SK-N-SH (cell line): Measurements from ENCODE around the gene MCRIP2. TPM values are rescaled to one million over a fixed set of nuclear protein-coding genes. Genes with fewer than 3 reads are reported as not detected.

Source experiments
- CTCF ChIA-PET: fragments of 300-600, 350-600 bp; formaldehyde crosslinking; extraction: SDS; loops from one replicate; lab custom pipeline; 2021; lab: Yijun Ruan, JAX
- POLR2A ChIA-PET: fragments of 350-600 bp; sonication (Branson Sonifier 250); formaldehyde crosslinking; extraction: SDS; loops from one replicate; lab custom pipeline; 2020; ENCODE audit warnings: antibody characterized with exemption, inconsistent platforms; lab: Yijun Ruan, JAX
- DNase-seq: peaks from one replicate; pipeline ENCODE4 v3.0.0; 2012
- H2AFZ ChIP-seq: fragments of 200-600 bp; sonication (generic); 2 replicates; pipeline ENCODE4 v1.8.1; 2016; ENCODE audit warnings: antibody characterized with exemption, mild to moderate bottlenecking, low read depth
- H3F3A ChIP-seq: fragments of 200-600 bp; sonication (generic); replicated peaks from 2 replicates; pipeline ENCODE3; 2016; ENCODE audit warnings: antibody characterized with exemption, mild to moderate bottlenecking; ENCODE audit not compliant: insufficient read depth
- H3K27ac ChIP-seq, 2 experiments: fragments of 200-500 bp in 1 of 2; fragments of 200-600 bp in 1 of 2; sonication (Bioruptor generic) in 1 of 2; sonication (generic), shearing (Covaris generic) in 1 of 2; 2 replicates each; pipeline versions ENCODE4 v1.5.1 to v1.6.1; 2014 to 2016; ENCODE audit warnings: low read depth in 2 of 2, inconsistent platforms in 1 of 2, low read length in 1 of 2, mild to moderate bottlenecking in 1 of 2, mixed read lengths in 1 of 2
- H3K27me3 ChIP-seq: fragments of 200-600 bp; sonication (generic), shearing (Covaris generic); 2 replicates; pipeline ENCODE4 v1.6.1; 2016; ENCODE audit warnings: mixed run types; ENCODE audit not compliant: insufficient read depth
- H3K36me3 ChIP-seq, 2 experiments: fragments of 200-500 bp in 1 of 2; fragments of 200-600 bp in 1 of 2; sonication (Bioruptor generic) in 1 of 2; sonication (generic) in 1 of 2; replicated peaks in 1 of 2; 2 replicates each; pipeline versions ENCODE3 to v1.5.1; 2014 to 2016; ENCODE audit warnings: low read length in 1 of 2, mild to moderate bottlenecking in 1 of 2; ENCODE audit not compliant: insufficient read depth in 2 of 2, control insufficient read depth in 1 of 2
- H3K4me1 ChIP-seq, 2 experiments: fragments of 200-500 bp in 1 of 2; fragments of 200-600 bp in 1 of 2; sonication (Bioruptor generic) in 1 of 2; sonication (generic), shearing (Covaris generic) in 1 of 2; 2 replicates each; pipeline versions ENCODE4 v1.5.1 to v1.6.1; 2014 to 2016; ENCODE audit warnings: low read depth in 1 of 2, low read length in 1 of 2, mixed run types in 1 of 2; ENCODE audit not compliant: insufficient read depth in 2 of 2, control insufficient read depth in 1 of 2
- H3K4me2 ChIP-seq: fragments of 200-600 bp; sonication (generic), shearing (Covaris generic); 2 replicates; pipeline ENCODE4 v1.6.1; 2017; ENCODE audit warnings: mixed run types
- H3K4me3 ChIP-seq, 2 experiments: fragments of 200-500 bp in 1 of 2; fragments of 200-600 bp in 1 of 2; sonication (Bioruptor generic) in 1 of 2; sonication (generic), shearing (Covaris generic) in 1 of 2; 2 replicates each; pipeline versions ENCODE4 v1.5.1 to v1.8.1; 2014 to 2016; ENCODE audit warnings: low read depth in 2 of 2, inconsistent platforms in 1 of 2, low read length in 1 of 2, mild to moderate bottlenecking in 1 of 2, mixed read lengths in 1 of 2, moderate library complexity in 1 of 2
- H3K79me2 ChIP-seq: fragments of 200-600 bp; sonication (generic); 2 replicates; pipeline ENCODE4 v1.8.1; 2017; ENCODE audit warnings: mild to moderate bottlenecking; ENCODE audit not compliant: insufficient read depth
- H3K9ac ChIP-seq: fragments of 200-600 bp; sonication (generic); 2 replicates; pipeline ENCODE4 v1.6.1; 2017; ENCODE audit warnings: mixed run types
- H3K9me2 ChIP-seq: fragments of 200-600 bp; sonication (generic); 2 replicates; pipeline ENCODE4 v1.6.1; 2017; ENCODE audit warnings: mixed run types
- H3K9me3 ChIP-seq: fragments of 200-600 bp; sonication (generic); 2 replicates; pipeline ENCODE4 v1.6.1; 2017; ENCODE audit warnings: mixed run types, mild to moderate bottlenecking, moderate library complexity
- H4K20me1 ChIP-seq: fragments of 200-600 bp; sonication (generic); 2 replicates; pipeline ENCODE4 v1.6.1; 2017; ENCODE audit warnings: mild to moderate bottlenecking, mixed run types; ENCODE audit not compliant: insufficient read depth
- CHD2 ChIP-seq: fragments of 150-350 bp; IDR thresholded peaks from 2 replicates; pipeline ENCODE4 v1.6.1; 2018; ENCODE audit warnings: low read length; ENCODE audit not compliant: partially characterized antibody
- FOSL2 ChIP-seq: IDR thresholded peaks from 2 replicates; pipeline ENCODE4 v1.4.0; 2012; ENCODE audit warnings: low read depth, mild to moderate bottlenecking, moderate library complexity, borderline replicate concordance
- FOXJ3 ChIP-seq: sonication (generic); formaldehyde crosslinking; IDR thresholded peaks from 2 replicates; pipeline ENCODE4 v1.5.1; 2020; ENCODE audit warnings: mild to moderate bottlenecking, missing genetic modification reagents
- GABPA ChIP-seq: IDR thresholded peaks from 2 replicates; pipeline ENCODE4 v1.4.0; 2012; ENCODE audit warnings: low read depth, mild to moderate bottlenecking
- GATA2 ChIP-seq: sonication (generic); formaldehyde crosslinking; IDR thresholded peaks from 2 replicates; pipeline ENCODE4 v1.5.0; 2020; ENCODE audit warnings: mild to moderate bottlenecking, missing genetic modification reagents
- IRF3 ChIP-seq: fragments of 150-350 bp; IDR thresholded peaks from 2 replicates; pipeline ENCODE4 v1.6.1; 2016; ENCODE audit warnings: mild to moderate bottlenecking, low read depth, low read length
- MEF2A ChIP-seq: IDR thresholded peaks from 2 replicates; pipeline ENCODE4 v1.4.0; 2012; ENCODE audit warnings: low read depth, borderline replicate concordance
- MXI1 ChIP-seq: IDR thresholded peaks from 2 replicates; pipeline ENCODE4 v1.6.1; 2012; ENCODE audit warnings: mild to moderate bottlenecking, low read depth, low read length, improper control_type of control experiment
- NFIC ChIP-seq: IDR thresholded peaks from 2 replicates; pipeline ENCODE4 v1.4.0; 2012; ENCODE audit warnings: borderline replicate concordance
- NRF1 ChIP-seq: IDR thresholded peaks from 2 replicates; pipeline ENCODE4 v1.6.1; 2012; ENCODE audit warnings: low read depth, mild to moderate bottlenecking, low read length
- POLR2AphosphoS5 ChIP-seq: IDR thresholded peaks from 2 replicates; pipeline ENCODE4 v1.6.1; 2012; ENCODE audit warnings: low read depth, low read length
- RXRA ChIP-seq: IDR thresholded peaks from 2 replicates; pipeline ENCODE4 v1.4.0; 2012; ENCODE audit warnings: low read depth, mild to moderate bottlenecking, borderline replicate concordance
- TAF1 ChIP-seq: IDR thresholded peaks from 2 replicates; pipeline ENCODE4 v1.6.1; 2012; ENCODE audit warnings: low read depth, mild to moderate bottlenecking, low read length, moderate library complexity, borderline replicate concordance
- WGBS: methylation state at CpG from one replicate; pipeline ENCODE4 v1.1.6; 2017; ENCODE audit warnings: low lambda C conversion rate; 5-methylcytosine and 5-hydroxymethylcytosine counted together
- polyA plus RNA-seq, 3 experiments: library from polyadenylated mRNA; depleted of rRNA; stranded (reverse); fragments of >200 nt; gene quantifications; 2 replicates each; pipeline ENCODE4 v1.2.3, GENCODE V29; 2012
- TF ChIP-seq, protein P1 (sequence below): IDR thresholded peaks from 2 replicates; pipeline ENCODE4 v1.6.1; 2012; ENCODE audit warnings: mild to moderate bottlenecking, low read depth, low read length, moderate library complexity

The MCRIP2 gene
- polyA plus RNA-seq, 1 of the 3 experiments (the other 2 are of a cell fraction), result 36.9 TPM

DNA sequence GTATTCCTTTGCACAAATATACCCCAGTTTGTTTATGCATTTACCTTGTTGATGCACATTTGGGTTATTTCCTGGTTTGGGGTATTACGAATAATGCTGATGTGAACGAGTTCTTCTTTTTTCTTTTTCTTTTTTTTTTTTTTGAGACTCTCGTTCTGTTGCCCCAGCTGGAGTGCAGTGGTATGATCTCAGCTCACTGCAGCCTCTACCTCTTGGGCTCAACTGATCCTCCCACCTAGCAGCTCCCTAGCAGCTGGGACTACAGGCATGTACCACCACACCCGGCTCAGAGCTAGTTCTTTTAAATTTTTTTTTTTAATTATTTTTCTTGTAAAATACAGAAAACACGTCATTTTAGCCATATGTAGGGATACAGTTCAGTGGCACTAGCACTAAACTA, 37.7 kb upstream of the MCRIP2 start:
- 89% methylated on average over 5 of the region's 5 CpGs for WGBS
- ChIA-PET POLR2A (no interaction called here), CTCF (no interaction called here)
- no peak overlapping the region for H2AFZ ChIP-seq
- no peak overlapping the region for H3K27ac ChIP-seq
- no peaks in the 10 kb centered on the region for H3K27me3 ChIP-seq
- no peak overlapping the region for H3K4me3 ChIP-seq
- peaks cover 8% of the 10 kb centered on the region; the same call in 1 of the 2 replicates for H4K20me1 ChIP-seq
- no peak for TF ChIP-seq TAF1
- TF ChIP-seq IRF3, result no peak
- no peak for TF ChIP-seq RXRA
- TF ChIP-seq GABPA, result no peak
- TF ChIP-seq POLR2AphosphoS5, result no peak
- H3K9me2 ChIP-seq, result no peaks in the 10 kb centered on the region
- no peaks in the 10 kb centered on the region for H3K9me3 ChIP-seq
- no peak overlapping the region for H3K9ac ChIP-seq
- peaks cover 0 to 6% of the 10 kb centered on the region in 2 experiments; a peak in 1 of 4 replicates for H3K4me1 ChIP-seq
- peaks cover 5% of the 10 kb centered on the region for H3F3A ChIP-seq
- no peak for DNase-seq
- H3K4me2 ChIP-seq, result no peak overlapping the region
- H3K79me2 ChIP-seq, result peaks cover 50% of the 10 kb centered on the region
- H3K36me3 ChIP-seq, result peaks cover 0 to 11% of the 10 kb centered on the region in 2 experiments

- no peak for TF ChIP-seq GABPA
- no peak for TF ChIP-seq GATA2
- TF ChIP-seq FOSL2, result no peak
- TF ChIP-seq, protein P1, sequence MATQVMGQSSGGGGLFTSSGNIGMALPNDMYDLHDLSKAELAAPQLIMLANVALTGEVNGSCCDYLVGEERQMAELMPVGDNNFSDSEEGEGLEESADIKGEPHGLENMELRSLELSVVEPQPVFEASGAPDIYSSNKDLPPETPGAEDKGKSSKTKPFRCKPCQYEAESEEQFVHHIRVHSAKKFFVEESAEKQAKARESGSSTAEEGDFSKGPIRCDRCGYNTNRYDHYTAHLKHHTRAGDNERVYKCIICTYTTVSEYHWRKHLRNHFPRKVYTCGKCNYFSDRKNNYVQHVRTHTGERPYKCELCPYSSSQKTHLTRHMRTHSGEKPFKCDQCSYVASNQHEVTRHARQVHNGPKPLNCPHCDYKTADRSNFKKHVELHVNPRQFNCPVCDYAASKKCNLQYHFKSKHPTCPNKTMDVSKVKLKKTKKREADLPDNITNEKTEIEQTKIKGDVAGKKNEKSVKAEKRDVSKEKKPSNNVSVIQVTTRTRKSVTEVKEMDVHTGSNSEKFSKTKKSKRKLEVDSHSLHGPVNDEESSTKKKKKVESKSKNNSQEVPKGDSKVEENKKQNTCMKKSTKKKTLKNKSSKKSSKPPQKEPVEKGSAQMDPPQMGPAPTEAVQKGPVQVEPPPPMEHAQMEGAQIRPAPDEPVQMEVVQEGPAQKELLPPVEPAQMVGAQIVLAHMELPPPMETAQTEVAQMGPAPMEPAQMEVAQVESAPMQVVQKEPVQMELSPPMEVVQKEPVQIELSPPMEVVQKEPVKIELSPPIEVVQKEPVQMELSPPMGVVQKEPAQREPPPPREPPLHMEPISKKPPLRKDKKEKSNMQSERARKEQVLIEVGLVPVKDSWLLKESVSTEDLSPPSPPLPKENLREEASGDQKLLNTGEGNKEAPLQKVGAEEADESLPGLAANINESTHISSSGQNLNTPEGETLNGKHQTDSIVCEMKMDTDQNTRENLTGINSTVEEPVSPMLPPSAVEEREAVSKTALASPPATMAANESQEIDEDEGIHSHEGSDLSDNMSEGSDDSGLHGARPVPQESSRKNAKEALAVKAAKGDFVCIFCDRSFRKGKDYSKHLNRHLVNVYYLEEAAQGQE, result no peak
- no peak for TF ChIP-seq IRF3
- TF ChIP-seq NRF1, result no peak
- no peak for TF ChIP-seq FOXJ3 (CRISPR knock-in tag)
- no peak for TF ChIP-seq NFIC
- no peak for TF ChIP-seq RXRA
- no peak for TF ChIP-seq MXI1
- TF ChIP-seq POLR2AphosphoS5, result no peak
- TF ChIP-seq MEF2A, result no peak
- TF ChIP-seq CHD2, result no peak
- no peak for DNase-seq
- Histone ChIP-seq H3K4me3 (no peak overlapping the region), H3K4me2 (no peak overlapping the region), H3F3A (no peaks in the 10 kb centered on the region), H2AFZ (no peak overlapping the region), H3K79me2 (peaks cover 42% of the 10 kb centered on the region), H3K9ac (no peak overlapping the region), H3K9me3 (no peaks in the 10 kb centered on the region), H4K20me1 (peaks cover 6% of the 10 kb centered on the region; the same call in 1 of the 2 replicates), H3K27me3 (no peaks in the 10 kb centered on the region), H3K27ac (no peak overlapping the region), H3K4me1 (no peaks in the 10 kb centered on the region; a peak in 1 of 4 replicates), H3K9me2 (no peaks in the 10 kb centered on the region), H3K36me3 (peaks cover 0 to 11% of the 10 kb centered on the region in 2 experiments)
- WGBS, result 99% methylated on average over 9 of the region's 22 CpGs
- ChIA-PET POLR2A (no interaction called here), CTCF (no interaction called here)
Observed at GRCh38 chr16:606656-607307, 34.8 kb upstream of the MCRIP2 start.
